Measurements from ENCODE around the gene FOLR1. TPM values are rescaled to one million over a fixed set of nuclear protein-coding genes. Genes with fewer than 3 reads are reported as not detected.
"Not testable (repeated sequence)": the region's sequence is repeated elsewhere in the genome, so short reads cannot be mapped to it uniquely, and the experiment has no call there.

FOLR1 gene
- 1 to 10 TPM in 1 of 4 donors, under 1 TPM in 1, not detected in 2; 0.40 to 1.0 TPM for total RNA-seq

- Histone ChIP-seq H3K27me3 (no peaks in the 10 kb centered on the region), H3K27ac (replicated peaks in 1 of 4) (no peak within 1 kb of the TSS), H3K36me3 (no peaks in the 10 kb centered on the region), H3K9me3 (no peaks in the 10 kb centered on the region), H3K4me1 (no peaks in the 10 kb centered on the region), H3K4me3 (no peak within 1 kb of the TSS)
- DNase-seq (ENCODE audit: extremely low spot score) = no peak
- TF ChIP-seq POLR2A (IDR thresholded peaks at IDR 0.05; ENCODE audit: low read depth) (no peak), CTCF (IDR thresholded peaks at IDR 0.05) (no peak), EP300 (IDR thresholded peaks at IDR 0.05) (no peak), POLR2AphosphoS5 (IDR thresholded peaks at IDR 0.05) (no peak)
- intact Hi-C loops (cut with DNase I) = no loop called here
- WGBS = 89% methylated on average over 4 of the region's 5 CpGs
Measured at GRCh38 chr11:72191961-72192381, at the start of gene FOLR1. TSS of gene FOLR1 (plus strand) at chr11:72192140. CDS start at chr11:72192174, 34 bp downstream.

DNA sequence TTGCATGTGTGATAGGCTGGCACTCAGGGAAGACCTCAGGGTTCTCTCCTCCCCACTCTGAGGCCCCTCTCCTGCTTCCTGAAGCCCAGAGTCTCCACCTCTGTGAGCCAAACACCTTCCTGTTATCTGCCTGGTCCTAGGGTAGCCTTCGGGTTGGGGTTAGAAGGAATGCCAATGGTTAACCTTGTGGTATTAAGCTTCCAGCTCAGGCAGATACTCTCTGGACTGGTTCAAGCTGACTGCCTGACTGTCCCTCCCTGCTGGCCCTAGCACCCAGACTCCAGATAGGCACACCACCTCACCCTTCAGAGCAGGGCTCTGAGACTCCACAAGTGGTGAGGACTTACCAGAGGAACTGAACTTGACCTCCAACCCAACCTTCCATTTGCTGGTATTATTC lies 49.4 kb upstream of the FOLR1 start:
- intact Hi-C loops (cut with DNase I) = loop anchor here (5.0 kb wide), 1 partner anchor 115 kb away; no protein-coding TSS in a partner anchor
- H3K9me3 ChIP-seq; H3K4me1 ChIP-seq; H3K27ac ChIP-seq (replicated peaks in 1 of 4); DNase-seq (ENCODE audit: extremely low spot score); H3K36me3 ChIP-seq; H3K4me3 ChIP-seq; H3K27me3 ChIP-seq: not testable (repeated sequence)
- no CpG with 5 or more reads among the region's 1 CpG for WGBS

DNA sequence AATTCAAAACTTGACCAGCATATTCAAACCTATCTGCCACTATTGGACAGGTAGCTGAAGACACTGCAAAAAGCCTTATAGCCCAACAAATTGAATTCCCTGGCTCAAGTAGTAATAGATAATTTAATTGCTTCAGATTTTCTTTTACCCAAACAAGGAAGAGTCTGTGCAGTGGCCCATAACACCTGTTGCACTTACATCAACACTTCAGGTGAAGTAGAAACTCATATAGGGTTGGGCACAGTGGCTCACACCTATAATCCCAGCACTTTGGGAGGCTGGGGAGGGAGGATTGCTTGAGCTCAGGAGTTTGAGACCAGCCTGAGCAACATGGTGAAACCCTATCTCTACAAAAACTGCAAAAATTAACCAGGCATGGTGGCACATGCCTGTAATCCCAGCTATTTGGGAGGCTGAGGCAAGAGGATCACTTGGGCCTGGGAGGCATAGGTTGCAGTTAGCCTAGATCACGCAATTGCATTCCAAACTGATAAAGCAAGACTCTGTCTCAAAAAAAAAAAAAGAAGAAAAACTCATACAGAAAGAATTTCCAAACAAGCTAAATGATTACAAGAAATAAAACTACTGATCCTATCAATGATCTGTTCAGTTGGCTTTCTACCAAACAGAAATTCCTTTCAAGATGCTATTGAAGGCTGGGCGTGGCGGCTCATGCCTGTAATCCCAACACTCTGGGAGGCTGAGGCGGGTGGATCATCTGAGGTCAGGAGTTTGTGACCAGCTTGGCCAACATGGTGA lies 47.0 kb upstream of the FOLR1 start:
- DNase-seq (ENCODE audit: extremely low spot score) = no peak

GRCh38 chr11:72146625-72147024 lies 45.3 kb upstream of the FOLR1 start:
- Histone ChIP-seq H3K27me3 (peaks cover 0 to 3% (median 0%) of the 10 kb centered on the region in 4 donors), H3K9me3 (no peaks in the 10 kb centered on the region), H3K27ac (replicated peaks in 1 of 4) (no peak overlapping the region), H3K4me1 (peaks cover 0 to 3% (median 0%) of the 10 kb centered on the region in 4 donors), H3K4me3 (no peak overlapping the region), H3K36me3 (no peaks in the 10 kb centered on the region)
- intact Hi-C loops (cut with DNase I) = no loop called here
- TF ChIP-seq POLR2A (IDR thresholded peaks at IDR 0.05; ENCODE audit: low read depth) (no peak), CTCF (IDR thresholded peaks at IDR 0.05) (no peak), EP300 (IDR thresholded peaks at IDR 0.05) (no peak)
- 84% methylated on average over 2 of the region's 2 CpGs for WGBS
- no peak for DNase-seq (ENCODE audit: extremely low spot score)

More for the DNA sequence above, 47.0 kb upstream of the FOLR1 start:
- 84% methylated on average over 4 of the region's 4 CpGs for WGBS
- H3K4me3 ChIP-seq = no peak overlapping the region
- no peak overlapping the region for H3K27ac ChIP-seq (replicated peaks in 1 of 4)
- no peaks in the 10 kb centered on the region for H3K27me3 ChIP-seq
- intact Hi-C loops (cut with DNase I) = loop anchor here (5.0 kb wide), 1 partner anchor 118 kb away; no protein-coding TSS in a partner anchor
- H3K36me3 ChIP-seq = no peaks in the 10 kb centered on the region
- H3K9me3 ChIP-seq = no peaks in the 10 kb centered on the region
- TF ChIP-seq POLR2A (IDR thresholded peaks at IDR 0.05; ENCODE audit: low read depth) (no peak), CTCF (IDR thresholded peaks at IDR 0.05) (no peak), POLR2AphosphoS5 (IDR thresholded peaks at IDR 0.05) (no peak), EP300 (IDR thresholded peaks at IDR 0.05) (no peak)
- H3K4me1 ChIP-seq = peaks cover 0 to 3% (median 0%) of the 10 kb centered on the region in 4 donors

GRCh38 chr11:72150882-72151281 lies 41.1 kb upstream of the FOLR1 start:
- Histone ChIP-seq H3K27ac (replicated peaks in 1 of 4) (no peak overlapping the region), H3K4me1 (no peaks in the 10 kb centered on the region), H3K9me3 (no peaks in the 10 kb centered on the region), H3K27me3 (peaks cover 0 to 3% (median 0%) of the 10 kb centered on the region in 4 donors), H3K4me3 (no peak overlapping the region), H3K36me3 (no peaks in the 10 kb centered on the region)
- intact Hi-C loops (cut with DNase I) = no loop called here
- TF ChIP-seq EP300 (IDR thresholded peaks at IDR 0.05) (no peak), POLR2A (IDR thresholded peaks at IDR 0.05; ENCODE audit: low read depth) (no peak), CTCF (IDR thresholded peaks at IDR 0.05) (no peak), POLR2AphosphoS5 (IDR thresholded peaks at IDR 0.05) (no peak)
- WGBS = 77% methylated on average over 4 of the region's 4 CpGs
- no peak for DNase-seq (ENCODE audit: extremely low spot score)

DNA sequence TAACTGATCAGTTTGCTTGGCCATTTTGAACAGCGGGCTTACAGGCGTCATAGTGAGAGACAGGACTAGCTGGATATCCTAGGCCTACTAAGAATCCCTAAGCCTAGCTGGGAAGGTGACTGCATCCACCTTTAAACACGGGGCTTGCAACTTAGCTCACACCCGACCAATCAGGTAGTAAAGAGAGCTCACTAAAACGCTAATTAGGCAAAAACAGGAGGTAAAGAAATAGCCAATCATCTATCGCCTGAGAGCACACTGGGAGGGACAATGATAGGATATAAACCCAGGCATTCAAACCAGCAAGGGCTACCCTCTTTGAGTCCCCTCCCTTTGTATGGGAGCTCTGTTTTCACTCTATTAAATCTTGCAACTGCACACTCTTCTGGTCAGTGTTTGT lies 38.1 kb upstream of the FOLR1 start:
- H3K4me1 ChIP-seq; H3K36me3 ChIP-seq; H3K27me3 ChIP-seq; DNase-seq (ENCODE audit: extremely low spot score); intact Hi-C loops (cut with DNase I); H3K4me3 ChIP-seq; H3K9me3 ChIP-seq; H3K27ac ChIP-seq (replicated peaks in 1 of 4): not testable (repeated sequence)
- 88% methylated on average over 6 of the region's 6 CpGs for WGBS

Measured in esophagus muscularis mucosa (tissue), 4 donors.